Body of pancreas (tissue), 4 donors: ENCODE measurements around the gene RFC3.

Experiments
- CTCF ChIP-seq, 7 experiments: fragments of 450-650 bp in 4 of 7; fragments of 200-600 bp in 3 of 7; sonication (generic) in 3 of 7; IDR thresholded peaks; one replicate each; pipeline ENCODE4 v1.5.1; 2016 to 2019; ENCODE audit warnings: antibody characterized with exemption in 7 of 7
- POLR2A ChIP-seq, 3 donors: fragments of 450-650 bp; IDR thresholded peaks; one replicate each; pipeline ENCODE4 v1.6.1; 2016; ENCODE audit warnings: antibody characterized with exemption in 3 of 3, mild to moderate bottlenecking in 2 of 3

- TF ChIP-seq CTCF (IDR thresholded peaks at IDR 0.05) (no peak), POLR2A (IDR thresholded peaks at IDR 0.05) (no peak)
Measured at GRCh38 chr13:33867472-33867871, 49.5 kb downstream of the RFC3 start.
